Stimulated activated CD4-positive, alpha-beta T cell treated with anti-CD3 and anti-CD28 coated beads, Interleukin-1b, Interleukin-23, amount 100 ng/mL, for 24 hours (primary cell): ENCODE measurements around the gene ZBED5.

ENCODE experiments used
- DNase-seq, 4 experiments: peaks; one replicate each; pipeline ENCODE4 v3.0.0-alpha.2; 2020; ENCODE audit warnings: low read depth in 4 of 4, low spot score in 1 of 4

Gene ZBED5

DNA sequence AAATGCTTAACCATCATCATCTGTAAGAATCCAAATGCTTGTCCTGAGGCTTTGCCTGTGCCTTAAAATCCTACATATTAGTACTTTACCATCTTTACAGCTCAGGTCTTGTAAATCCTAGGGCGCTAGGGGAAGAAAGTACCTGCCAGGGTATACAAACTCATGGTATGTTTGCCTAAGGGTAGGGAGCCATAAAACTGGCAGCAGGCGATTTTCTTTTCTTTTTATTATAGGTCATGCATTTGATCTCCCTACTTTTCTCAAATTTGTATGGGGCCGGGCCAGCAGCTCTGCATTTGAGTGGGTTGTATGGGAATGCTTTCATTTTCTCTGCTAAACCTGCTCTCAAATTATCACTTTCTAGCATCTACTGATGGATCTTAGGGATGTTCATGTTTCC is 24.0 kb upstream of the ZBED5 start:
- no peak for DNase-seq

DNA sequence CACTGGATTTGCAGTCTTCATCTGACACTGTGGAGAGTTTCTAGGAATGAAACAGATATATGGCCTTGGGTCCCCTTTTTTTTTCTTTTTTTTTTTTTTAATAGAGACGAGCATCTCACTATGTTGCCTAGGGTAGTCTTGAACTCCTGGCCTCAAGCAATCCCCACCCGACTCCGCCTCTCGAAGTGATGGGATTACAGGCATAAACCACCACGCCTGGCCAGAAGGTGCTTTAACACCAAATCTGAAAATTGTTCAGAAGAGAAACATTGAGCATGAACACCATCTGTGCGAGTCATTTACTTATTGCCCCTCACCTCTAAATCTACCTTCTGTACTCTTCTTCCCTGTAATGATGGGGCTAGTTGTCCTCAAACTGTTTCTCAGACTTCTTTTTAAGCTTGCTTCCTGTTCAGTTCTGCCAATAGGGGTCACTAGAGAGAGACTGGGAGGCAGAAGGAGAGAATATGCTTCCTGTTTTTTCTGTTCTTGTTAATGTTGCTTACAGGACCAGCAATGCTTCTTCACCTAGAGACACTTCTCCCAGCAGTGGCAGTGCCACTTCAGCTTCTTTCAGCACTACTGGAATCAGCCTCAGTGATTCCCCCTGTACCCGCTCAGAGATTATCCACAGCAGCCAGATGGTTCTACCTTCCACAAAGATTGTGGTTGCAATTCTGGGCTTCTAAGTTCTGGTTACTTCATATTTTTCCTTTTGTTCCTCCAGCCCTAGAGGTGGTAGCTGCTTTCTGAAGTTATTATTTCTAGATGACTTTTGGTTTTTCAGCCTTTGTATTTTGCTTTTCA is 20.8 kb upstream of the ZBED5 start:
- no peak for DNase-seq

DNA sequence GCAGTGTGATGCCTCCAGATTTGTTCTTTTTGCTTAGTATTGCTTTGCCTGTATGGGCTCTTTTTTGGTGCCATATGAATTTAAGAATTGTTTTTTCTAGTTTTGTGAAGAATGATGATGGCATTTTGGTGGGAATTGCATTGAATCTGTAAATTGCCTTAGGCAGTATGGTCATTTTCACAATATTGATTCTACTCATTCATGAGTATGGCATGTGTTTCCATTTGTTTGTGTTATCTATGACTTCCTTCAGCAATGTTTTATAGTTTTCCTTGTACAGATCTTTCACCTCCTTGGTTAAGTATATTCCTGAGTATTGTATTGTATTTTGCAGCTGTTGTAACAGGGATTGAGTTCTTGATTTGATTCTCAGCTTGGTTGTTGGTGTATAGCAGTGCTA is 18.3 kb upstream of the ZBED5 start:
- DNase-seq = no peak

DNA sequence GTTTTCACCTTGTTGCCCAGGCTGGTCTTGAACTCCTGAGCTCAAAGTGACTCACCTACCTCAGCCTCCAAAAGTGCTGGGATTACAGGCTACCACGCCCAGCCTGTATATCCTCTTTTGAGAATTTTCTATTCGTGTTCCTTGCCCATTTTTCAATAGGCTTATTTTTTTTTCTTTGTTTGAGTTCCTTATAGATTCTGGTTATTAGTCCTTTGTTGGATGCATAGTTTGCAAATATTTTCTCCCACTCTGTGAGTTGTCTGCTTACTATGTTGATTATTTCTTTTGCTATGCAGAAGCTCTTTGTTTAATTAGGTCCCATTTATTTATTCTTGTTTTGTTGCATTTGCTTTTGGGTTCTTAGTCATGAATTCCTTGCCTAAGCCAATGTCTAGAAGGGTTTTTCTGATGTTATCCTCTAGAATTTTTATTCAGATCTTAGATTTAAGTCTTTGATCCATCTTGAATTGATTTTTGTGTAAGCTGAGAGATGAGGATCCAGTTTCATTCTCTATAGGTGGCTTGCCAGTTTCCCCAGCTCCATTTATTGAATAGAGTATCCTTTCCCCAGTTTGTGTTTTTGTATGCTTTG is 17.7 kb upstream of the ZBED5 start:
- no peak for DNase-seq

DNA sequence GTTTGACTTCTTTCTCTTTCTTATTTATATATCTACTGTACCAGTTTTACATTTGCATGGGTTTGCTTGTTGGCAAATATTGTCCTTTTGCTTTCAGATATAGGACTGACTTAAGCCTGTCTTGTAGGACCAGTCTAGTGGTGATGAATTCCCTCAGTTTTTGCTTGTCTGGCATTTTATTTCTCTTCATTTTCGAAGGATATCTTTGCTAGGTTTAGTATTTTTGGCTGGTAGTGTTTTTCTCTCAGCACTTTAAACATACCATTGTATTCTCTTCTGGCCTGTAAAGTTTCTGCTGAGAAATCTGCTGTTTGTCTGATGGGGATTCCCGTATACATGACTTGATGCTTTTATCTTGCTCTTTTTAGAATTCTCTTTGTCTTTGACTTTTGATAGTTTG is 14.2 kb upstream of the ZBED5 start:
- DNase-seq = no peak

DNA sequence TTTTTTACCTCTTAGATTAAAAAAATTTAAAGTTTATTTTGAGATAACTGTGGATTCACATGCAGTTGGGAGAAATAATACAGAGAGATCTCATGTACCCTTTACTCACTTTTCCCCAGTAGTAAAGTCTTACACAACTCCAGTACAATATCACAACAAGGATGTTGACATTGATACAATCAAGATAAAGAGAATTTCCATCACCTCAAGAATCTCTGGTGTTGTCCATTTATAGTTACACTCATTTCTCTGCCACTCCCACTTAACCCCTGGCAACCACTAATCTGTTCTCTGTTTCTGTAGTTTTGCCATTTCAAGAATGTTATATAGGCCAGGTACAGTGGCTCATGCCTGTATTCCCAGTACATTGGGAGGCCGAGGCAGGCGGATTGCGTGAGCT is 10.5 kb upstream of the ZBED5 start:
- no peak for DNase-seq

DNA sequence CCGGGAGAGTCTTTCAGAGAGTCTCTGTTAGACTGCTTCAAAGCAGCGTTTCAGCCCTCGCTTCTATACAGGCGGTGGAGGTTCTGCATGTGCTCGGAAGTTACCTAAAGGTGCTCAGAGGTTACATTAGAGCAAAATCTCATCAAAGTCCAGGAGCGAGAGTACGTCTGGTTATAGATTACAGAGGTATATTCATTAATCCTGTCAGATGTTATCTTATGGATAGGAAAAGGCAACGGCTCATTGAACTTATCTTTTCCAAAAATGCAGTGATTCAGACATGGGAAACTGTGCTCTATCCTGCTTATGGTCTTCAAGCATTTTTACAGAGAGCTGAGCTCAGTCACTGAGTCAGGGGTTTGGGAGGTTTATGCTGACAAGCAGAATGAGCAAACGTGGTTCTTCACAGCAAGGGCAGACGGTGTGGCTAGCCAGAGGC is 9.1 kb upstream of the ZBED5 start:
- DNase-seq = no peak

DNA sequence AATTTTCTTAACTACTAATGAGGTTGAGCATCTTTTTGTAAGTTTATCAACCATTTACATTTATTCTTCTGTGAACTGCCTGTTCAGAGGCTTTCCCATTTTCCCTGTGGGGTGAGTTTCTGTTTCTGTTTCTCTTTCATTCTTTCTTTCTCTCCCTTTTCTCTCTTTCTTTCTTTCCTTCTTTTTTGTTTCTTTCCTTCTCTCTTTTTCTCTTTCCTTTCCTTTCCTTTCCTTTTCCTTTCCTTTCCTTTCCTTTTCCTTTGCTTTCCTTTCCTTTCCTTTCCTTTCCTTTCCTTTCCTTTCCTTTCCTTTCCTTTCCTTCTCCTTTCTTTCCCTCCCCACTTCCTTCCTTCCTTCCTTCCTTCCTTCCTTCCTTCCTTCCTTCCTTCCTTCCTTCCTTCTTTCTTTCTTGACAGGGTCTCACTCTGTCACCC is 8.0 kb upstream of the ZBED5 start:
- DNase-seq = no peak

DNA sequence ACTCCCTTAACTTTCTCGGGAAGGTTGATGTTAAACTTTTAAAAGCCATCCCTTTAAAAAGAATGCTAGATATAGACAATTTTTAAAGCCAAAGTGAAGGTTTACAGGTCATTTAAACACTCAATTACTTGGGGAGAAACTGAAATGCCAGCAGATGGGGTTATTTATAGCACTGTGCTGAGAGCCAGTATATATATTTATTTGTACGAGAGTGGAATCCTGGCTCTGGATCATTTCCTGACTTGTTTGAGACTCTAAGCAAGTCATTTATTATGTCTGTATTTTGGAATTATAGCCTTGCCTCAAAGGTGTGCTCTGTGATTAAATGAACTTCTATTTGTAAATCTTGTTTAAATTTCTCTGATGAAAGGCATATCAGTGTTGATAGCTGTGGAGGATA is 6.8 kb upstream of the ZBED5 start:
- DNase-seq = no peak

DNA sequence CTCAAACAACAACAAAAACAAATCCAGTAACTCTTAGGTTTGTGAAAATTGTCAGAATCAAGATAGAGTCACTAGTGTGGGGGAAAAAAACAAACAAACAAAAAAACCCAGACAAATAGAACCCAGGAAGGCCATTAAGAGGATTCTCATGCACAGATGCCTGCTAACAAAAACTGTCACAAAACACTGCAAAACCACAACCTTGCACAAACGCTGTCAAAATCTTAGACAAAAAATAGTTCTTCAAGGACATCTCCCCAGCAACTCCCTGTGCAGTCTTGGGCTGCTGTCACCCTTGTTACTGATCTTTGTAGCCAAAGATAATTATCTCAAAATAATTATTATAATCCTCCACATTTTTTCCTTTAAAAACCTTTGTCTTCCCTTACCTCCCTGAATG is 4.6 kb upstream of the ZBED5 start:
- no peak for DNase-seq

DNA sequence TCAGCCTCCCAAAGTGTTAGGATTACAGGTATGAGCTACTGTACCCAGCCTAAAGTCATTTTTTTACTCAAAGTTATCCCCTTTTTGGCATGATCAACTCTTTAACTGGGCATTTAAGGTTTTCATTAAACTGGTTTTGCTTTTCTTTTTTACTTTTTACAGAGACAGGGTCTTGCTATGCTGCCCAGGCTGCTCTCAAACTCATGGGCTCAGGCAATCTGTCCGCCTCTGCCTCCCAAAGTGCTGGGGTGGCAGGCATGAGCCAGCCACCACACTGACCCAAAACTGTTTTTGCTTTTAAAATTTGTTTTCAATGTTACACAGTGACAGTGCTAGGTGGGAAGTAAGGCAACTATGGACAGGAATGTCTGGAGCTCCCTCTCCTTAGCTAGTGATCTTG is 3.9 kb upstream of the ZBED5 start:
- no peak for DNase-seq

DNA sequence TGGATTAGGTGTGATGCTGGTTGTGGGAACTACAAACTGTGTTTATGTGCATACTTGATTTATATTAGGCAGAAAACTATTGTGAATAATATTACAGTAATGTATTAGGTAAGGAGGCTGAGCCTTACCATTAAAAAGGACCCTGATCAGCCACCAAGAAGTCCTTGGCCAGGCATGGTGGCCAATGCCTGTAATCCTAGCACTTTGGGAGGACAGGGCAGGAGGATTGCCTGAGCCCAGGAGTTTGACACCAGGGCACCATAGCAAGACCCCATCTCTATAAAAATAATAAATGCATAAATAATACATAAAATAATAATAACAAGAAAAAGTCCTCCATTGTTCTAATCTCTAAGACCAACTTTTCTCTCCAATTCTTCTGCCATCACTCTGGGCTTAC is 3.2 kb upstream of the ZBED5 start:
- no peak for DNase-seq

DNA sequence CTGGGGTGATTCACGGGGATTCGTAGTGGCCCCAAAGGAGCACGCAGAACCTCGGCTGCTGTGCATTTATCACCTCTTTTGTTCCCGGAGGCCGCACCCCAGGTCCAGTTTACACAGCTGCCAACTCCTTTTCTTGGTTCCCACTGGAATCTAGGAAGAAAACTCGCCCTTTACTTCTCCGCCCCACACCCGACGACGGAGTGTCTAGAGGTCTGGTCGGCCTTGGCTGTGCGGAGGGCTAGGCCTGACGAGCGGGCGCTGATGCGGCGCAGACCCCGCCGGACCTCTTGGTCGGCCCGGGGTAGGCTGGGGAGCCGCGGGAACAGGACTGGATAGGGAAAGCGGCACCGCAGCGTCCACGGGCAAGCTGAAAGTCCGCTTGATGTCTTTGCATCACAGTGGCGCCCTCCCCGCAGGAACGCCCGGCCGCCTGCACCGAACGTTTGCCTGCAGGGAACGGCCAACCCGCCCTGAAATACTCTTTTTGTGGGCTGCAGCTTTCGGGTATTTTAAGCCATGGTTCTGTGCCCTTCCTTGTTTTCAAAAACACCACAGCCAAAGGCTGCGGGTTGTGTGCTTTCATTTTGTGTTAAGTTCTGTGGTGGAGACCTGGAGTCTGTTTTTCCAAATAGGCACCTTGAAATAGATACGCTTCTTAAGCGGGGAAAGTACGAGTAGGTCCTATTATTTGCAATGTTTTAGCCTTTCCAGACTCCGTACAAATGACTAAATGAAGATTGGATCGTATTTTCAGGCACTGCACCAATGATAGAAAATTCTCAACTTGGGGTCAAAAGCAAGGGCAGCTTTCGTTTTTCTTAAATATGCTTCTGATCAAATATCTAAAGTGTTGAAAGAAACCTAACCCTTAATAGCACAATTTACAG is 829 bp upstream of the ZBED5 start:
- peak; percentile 10 to 37 (median 22) for DNase-seq

DNA sequence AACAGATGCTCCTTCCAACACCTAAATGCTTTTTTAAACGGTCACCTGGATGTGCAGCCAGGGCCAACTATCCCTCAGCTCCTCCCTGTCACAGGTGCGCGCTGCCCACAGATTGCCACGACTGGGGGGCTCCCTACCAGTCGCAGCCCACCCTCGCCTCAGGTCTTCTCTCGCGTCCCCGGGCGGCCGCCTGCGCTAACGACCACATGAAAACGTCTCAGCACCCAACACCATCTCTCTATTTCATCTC is 469 bp downstream of the ZBED5 start:
- DNase-seq = peak in 2 of 4 experiments; percentile 5 to 17

DNA sequence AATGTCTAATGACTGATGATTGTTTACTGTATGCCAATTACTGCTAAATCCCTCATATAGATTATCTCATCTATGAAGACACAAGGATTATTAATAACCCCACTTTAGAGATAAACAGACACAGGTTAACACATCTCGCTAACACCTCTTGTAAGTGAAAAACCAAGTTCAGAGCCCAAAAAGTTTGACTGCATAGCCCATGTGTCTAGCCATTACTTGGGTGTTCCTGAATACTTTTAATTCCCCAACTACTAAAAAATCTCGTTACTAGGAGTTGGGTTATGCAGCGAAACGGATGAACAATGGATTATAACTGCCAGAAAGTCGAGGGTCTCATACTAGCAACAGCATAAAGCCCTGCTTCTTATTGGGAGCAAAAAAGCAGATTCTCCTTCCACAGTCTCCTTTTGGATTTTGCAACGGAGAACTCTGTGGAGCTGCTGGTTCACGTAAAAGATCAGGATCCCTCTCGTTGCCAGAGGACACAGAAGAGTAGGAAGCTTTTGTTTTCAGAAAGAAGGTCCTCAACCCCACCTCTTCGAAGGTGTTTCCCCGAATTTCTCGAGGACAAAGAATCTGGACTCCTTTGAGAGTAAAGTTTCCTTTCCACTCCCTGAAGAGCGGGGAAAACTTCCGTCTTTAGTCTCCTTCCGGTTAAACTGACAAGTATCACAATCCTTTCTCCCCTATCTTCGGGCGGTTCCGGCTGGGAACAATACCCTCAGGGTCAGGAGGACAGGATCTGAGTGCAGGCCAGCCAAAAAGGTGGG is 979 bp downstream of the ZBED5 start:
- DNase-seq = no peak

DNA sequence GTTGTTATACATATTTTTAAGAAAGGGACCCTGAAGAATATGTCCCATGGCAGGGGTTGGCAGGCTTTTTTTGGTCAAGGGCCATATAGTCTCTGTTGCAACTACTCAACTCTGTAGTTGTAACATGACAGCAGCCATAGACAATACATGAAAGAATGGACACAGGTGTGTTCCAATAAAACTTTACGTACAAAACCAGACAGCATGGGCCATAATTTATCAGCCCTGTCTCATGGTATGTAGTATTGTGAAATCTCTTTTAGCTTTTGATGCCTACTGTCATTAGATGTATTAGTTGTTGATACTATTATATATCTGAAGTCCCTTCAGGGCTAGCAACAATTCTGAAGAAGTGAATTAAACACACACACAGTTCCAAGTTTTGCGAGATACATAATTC is 2.6 kb downstream of the ZBED5 start:
- DNase-seq = no peak

DNA sequence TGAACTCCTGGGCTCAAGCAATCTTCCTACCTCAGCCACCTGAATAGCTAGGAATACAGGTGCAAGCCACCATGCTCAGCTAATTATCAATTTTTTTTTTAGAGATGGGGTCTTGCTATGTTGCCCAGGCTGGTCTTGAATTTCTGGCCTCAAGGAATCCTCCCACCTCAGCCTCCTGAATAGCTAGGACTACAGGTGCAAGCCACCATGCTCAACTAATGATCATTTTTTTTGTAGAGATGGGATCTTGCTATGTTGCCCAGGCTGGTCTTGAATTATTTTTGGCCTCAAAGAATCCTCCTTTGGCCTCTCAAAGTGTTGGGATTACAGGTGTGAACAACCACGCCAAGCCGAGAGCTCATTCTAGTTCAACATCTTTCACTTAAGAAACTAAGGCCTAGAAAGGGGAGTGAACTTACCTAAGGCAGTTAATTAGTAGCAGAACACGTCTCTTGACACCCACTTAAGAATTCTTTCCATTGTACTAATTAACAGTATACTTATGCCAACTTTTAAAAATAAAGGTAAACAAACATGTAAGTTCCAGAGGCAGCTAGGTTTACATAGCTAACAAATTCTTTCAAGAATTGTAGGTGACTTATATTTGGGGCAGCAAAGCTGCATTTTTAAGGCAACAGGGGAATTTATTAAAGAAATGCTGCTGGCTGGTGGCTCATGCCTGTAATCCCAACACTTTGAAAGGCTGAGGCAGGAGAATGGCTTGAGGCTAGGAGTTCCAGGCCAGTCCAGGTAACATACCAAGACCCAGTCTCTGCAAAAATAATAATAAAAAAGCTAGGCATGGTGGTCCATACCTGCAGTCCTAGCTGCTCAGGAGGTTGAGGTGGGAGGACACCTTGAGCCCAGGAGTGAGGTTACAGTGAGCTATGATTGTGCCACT is 9.6 kb downstream of the ZBED5 start:
- no peak for DNase-seq

DNA sequence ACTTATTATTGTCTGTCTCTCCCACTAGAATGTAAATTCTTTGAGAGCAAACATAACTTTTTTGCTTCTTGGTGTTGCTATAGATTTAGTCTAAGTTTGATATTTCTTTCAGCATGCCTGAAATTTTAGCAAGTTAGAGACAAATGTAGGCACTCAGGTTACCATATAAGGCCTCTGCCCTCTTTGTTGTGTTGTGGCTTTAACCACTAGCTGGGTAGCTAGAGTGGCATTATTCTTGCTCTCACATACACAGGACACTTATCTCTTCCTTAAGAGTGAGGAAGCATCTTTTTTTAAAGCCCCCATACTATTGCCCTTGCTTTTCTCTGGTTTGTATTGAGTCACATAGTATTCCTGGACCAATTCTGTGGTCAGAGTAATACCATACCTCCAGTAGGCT is 11.2 kb downstream of the ZBED5 start:
- no peak for DNase-seq

DNA sequence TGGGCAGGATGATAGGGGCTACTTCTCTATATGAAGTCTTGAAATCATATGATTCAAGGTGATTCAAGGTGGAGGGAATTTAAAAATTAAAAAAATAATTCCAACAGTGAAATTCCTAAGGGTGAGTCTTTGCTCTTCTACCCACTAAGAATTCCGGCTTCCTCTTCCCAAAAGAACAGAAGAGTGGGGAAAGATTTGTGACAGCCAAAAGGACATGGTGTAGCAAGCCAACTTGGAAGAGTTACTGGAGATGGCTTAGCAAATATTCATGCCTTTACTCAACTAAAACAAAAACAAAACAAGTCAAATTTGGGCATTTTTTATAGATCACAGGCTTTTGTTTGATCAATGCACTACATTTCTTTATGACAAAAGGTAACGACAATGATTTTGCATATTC is 12.3 kb downstream of the ZBED5 start:
- no peak for DNase-seq

DNA sequence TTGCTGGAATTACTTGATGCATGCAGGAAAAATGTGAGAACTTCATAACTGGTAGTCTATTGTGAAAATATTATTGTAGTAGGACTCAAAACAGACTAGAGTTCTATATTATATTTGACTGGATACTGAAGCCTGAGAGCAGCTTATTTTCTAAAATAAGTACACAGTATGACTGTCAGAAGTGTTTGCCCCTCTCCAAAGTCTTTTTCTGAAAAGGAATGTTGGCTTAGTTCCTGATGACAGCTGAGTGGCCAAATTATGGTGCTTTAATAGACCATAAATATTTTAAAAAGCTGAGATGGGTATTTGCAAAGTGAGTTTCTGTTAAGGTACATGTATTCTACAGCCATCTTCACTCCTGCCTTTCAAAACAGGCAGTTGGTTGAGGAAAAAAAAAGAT is 13.1 kb downstream of the ZBED5 start:
- DNase-seq = no peak

DNA sequence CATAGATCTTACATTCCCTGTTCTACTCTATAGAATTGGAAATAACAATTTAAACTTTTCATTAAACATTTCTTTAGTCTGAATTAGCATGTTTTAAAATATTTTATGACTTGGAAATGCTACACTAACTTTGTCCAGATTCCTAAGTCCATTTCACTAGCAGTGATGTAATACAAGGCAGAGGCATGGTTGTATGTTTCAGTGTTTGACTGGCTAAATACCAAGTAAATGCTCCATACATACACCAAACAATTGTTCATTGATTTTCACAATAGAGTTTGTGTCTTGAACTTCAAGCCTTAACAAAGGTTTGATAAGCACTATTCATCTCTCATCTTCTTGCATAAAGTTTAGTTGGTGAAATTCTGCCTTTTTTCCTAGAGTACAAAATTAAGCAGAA is 13.5 kb downstream of the ZBED5 start:
- no peak for DNase-seq
